GM19372 (cell line): ENCODE data around the gene MAP2K5.

Experiments
- ATAC-seq: cut with Tn5 transposase; IDR thresholded peaks from one replicate; pipeline ENCODE4 v1.9.1; 2021; ENCODE audit warnings: mild to moderate bottlenecking, low read depth, moderate library complexity; ENCODE audit not compliant: unreplicated experiment

Gene MAP2K5

DNA sequence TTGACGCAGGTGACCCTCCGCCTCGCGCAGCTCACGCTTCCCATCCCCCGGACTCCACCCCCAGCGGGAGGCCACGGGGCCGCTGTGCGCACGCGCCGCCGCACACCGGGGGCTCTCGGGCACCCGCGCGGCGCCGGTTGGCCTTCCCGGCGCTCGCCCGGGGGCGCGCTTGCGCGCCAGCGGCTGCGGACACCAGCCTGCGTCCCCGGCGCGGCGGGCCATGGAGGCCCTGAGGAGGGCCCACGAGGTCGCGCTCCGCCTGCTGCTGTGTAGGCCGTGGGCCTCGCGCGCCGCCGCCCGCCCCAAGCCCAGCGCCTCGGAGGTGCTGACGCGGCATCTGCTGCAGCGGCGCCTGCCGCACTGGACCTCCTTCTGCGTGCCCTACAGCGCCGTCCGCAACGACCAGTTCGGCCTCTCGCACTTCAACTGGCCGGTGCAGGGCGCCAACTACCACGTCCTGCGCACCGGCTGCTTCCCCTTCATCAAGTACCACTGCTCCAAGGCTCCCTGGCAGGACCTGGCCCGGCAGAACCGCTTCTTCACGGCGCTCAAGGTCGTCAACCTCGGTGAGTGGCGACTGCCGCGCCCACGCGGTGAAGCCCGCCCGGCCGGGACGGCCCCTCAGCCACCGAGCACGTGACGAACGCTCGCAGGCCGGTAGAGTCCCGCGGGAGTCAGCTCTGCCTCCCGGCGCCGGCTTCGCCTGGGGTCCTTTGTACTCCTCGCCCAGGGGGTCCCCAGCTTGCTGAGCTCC is 21.3 kb upstream of the MAP2K5 start, which contains the start of gene C15orf61:
TSS of gene C15orf61 (plus strand) at position 103 of the 754 bp plus-strand sequence. CDS start at position 221, 118 bp downstream.
- peak; percentile 76 for ATAC-seq

DNA sequence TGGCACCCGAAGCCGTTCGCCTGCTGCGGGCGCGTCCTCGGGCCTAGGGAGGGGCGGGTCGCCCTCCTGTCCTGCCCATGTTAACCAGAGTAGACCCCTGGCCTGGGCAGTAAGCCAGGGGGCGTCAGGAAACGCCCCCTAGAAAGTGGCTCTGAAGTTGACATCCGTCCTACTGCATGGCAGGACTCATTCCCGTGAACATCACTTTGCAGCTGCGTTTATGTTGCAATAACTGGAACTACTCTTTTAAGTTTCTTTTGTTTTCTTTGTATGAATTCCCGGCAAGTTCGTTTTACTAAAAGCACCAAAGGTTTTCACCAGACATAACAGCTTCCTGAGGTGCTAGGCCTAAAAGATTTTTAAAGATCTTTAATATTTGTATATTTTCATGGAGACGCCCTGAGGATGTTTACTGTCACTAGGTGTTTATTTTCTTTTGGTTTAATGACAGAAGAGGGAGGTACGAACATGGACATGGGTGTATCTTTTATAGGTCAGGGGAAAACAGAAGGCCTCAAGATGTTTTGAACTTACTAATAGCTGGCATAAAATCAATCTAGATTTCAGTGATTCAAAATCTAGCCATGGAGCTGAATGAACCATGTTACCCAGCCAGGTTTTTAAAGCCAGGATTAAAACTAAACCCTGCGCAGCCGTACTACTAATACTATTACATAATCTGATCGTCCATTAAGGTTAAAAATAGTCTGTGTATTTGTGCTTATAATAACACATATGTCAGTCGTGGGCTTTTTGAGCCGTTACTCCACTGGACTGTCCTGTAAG is 20.5 kb upstream of the MAP2K5 start:
- ATAC-seq = no peak

DNA sequence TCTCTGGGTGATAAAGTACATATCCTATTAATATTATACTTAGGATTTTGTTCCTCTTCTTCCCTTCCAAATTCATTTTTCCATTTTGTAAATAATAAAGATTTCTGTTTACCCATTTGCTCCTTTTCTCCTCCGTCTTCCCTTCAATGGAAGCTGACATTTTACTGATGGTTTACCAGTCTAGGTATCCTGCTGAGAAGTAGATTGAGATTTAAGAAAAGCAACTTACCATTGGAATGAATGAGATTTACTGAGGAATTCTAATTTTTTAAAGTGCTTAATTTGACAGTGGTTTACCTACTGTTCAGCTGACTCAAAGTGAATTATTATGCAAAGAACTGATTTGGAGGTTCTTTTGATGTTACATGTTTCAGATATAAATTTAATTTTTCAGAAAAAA is 19.2 kb upstream of the MAP2K5 start:
- ATAC-seq = no peak

DNA sequence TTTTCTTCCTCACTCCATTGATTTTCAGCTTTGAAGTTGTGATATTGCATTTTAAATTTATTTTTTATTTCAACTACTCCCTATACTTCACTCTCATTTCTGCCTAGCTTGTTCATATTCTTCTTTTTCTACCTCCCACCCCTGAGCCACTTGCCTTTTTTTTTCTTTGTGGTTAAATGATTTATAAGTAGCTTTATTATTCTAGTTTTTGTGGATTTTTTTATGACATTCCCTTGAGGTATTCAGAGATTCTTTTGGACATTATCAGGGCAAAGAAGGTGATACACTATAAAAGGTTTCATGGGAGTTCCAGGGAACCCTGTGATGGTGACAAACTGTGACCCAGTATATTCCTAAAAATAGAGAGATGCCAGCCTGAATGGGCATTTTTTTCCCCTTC is 18.3 kb upstream of the MAP2K5 start:
- no peak for ATAC-seq

DNA sequence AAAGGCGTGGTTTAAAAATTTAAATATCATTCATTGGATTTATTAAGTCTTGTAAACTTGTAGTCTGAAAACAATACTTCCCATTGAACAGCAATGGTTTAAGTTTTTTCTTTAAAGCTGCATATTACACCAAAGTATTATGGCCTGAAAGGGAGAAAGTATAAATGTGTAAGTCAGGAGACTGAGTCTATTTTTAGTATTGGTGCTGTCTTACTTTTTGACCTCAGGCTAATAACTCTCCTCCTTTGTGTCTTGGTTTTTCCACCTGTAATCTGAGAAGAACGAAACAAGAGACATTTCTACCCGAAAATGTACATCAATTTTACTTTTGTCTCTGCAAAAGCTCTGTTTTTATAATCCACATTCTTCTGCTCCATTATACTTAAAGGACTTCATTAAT is 14.0 kb upstream of the MAP2K5 start:
- no peak for ATAC-seq

DNA sequence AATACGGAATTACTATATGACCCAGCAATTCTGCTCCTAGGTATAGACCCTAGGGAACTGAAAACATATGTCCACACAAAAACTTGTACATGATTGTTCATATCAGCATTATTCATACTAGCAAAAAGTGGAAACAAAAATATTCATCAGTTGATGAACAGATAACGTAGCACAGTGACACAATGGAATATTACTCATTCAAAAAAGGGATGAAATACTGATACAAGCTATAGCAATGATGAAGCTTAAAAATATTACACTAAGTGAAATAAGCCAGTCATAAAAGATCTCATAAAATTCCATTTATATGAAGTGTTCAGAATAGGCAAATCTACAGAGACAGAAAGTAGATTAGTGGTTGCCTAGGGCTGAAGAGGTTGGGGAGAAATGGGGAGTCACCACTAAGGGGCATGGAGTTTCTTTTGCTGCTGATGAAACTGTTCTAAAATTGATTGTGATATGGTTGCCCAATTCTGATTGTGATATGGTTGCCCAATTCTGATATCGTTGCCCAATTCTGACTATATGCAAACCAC is 11.1 kb upstream of the MAP2K5 start:
- ATAC-seq = no peak

DNA sequence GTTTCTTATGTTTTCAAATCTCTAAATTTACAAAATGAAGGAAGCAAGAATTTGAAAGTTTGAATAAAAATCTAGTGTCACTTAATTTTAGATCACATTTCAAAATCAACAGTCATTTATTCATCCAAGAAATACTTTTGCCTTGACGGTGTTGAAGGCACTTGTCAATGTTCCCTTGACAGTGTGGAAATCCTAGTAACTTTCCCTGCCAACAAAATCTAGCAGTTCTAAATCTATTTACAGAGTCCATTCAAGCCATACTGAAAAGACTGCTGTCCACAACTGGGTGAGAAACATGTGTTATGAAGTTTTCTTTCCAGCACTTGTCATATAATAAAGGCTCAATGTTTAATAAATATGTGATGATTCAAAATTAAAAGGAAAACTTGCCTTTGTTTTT is 8.6 kb upstream of the MAP2K5 start:
- ATAC-seq = no peak

DNA sequence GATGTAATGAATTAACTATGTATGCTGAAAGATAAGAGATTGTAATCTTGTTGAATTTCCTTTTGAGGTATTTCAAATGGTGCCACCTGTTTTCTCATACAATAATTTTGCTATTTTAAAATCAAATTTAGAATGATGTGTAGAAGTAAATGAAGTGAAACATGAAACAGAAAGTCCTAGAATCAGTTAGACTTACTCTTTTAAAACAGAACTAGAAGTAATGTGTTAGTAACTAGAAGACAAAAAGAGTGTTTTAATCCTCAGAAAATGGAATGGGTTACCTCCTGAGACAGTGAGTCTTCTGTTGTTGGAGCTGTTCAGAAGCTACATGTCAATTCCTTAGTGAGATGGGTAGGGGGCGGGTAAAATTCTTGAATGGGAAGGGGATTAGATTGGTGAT is 8.1 kb upstream of the MAP2K5 start:
- no peak for ATAC-seq

DNA sequence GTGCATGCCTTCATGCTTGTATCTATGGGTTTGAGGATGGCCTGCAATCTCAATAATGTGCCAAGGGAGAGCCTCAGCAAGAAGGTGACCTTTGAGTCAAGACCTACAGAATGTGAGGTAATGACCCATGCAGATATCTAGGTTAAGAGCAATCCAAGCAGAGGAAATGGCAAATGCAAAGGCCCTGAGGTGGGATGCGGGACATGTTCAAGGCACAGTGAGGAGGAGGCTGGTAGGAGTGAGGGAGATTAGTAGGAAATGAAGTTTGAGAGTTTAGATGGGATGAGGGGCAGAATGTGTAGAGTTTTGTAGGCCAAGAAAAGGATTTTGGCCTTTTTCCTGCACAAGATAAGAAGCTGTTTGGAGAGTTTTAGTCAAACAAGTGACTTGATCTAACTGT is 4.7 kb upstream of the MAP2K5 start:
- ATAC-seq = no peak

DNA sequence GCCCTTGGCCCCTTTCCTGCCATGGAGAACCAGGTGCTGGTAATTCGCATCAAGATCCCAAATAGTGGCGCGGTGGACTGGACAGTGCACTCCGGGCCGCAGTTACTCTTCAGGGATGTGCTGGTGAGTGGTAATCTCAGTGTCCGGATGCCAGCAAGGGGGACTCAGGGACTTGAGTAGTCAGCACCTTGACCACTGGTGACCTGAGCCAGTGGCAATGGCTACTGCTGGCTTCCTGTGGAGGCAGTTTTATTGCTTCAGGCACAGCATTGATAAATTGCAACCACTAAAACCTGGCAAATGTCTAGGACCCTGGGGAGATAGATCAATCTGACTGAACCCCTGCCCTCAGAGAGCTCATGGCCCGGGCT is 830 bp downstream of the MAP2K5 start:
- ATAC-seq = no peak

DNA sequence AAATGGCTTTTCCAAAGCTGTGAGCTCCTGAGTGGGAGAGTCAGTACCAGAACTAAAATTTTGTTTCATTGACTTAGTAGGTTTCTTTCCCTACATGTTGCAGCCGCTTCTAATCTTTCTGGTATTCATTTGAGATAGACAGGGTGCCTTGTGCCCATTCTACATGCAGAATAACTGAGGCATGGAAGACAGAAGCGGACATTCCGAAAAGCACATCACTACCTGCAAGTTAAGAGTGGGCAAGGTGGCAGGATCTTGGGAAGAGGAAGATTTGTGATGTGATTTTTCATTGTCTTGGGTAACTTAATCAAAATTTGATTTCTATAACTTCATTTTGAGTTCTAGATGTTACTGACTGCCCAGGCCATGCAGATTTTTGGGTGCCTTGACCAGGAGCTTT is 2.0 kb downstream of the MAP2K5 start:
- no peak for ATAC-seq

DNA sequence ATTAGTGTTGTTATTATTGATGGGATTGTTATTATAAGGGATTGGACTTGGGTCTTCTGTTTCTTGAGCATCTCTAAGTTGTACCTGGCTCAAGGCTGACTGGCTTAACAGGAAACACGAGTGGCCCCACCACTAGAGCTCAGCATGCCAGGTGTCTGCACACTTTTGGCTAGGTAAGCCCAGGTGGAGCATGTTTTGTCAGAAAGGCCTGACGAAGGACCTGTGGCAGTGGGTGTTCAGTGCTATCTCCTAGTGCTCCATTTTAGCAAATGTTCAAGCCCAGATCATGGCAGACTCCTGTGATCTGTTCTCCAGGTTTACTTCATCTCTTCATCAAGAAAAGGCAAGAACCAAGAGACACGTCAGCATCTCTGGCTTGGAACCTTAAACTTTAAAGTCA is 3.4 kb downstream of the MAP2K5 start:
- ATAC-seq = no peak

DNA sequence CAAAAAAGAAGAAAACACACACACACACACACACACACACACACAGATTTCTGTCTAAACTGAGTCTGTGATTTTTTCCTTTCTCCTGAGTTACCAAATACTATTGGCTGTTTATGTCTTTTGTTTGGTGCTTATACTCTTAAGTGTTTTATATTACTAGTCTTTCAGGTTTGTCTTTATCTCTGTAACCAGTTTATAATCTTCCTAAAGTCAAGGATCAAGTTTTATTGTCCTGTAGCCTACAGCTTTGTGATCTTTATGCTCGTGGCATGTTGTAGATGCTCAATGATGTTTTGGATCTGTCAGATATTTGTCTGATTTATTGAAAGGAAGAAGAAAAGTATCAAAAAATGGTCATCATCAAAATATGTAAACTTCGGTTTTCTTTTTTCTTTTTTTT is 4.6 kb downstream of the MAP2K5 start:
- no peak for ATAC-seq

DNA sequence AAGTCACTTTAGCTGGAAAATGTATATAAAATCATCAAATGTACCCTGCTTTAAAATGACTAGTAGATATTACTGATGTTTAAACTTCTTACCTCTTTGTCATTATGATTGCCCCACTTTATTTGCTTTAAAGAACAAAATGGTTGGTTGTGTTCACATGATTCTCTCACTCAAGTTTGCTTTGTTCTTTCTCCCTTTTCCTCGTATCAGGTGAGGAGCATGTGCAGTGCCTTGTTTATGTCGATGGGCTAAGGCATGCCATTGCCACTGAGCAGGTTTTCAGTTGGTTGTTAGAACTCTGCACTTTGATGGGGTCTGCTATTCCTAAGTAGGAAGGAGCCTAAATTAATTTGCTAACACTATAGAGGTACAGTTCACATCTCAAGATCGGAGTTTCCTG is 5.3 kb downstream of the MAP2K5 start:
- no peak for ATAC-seq

DNA sequence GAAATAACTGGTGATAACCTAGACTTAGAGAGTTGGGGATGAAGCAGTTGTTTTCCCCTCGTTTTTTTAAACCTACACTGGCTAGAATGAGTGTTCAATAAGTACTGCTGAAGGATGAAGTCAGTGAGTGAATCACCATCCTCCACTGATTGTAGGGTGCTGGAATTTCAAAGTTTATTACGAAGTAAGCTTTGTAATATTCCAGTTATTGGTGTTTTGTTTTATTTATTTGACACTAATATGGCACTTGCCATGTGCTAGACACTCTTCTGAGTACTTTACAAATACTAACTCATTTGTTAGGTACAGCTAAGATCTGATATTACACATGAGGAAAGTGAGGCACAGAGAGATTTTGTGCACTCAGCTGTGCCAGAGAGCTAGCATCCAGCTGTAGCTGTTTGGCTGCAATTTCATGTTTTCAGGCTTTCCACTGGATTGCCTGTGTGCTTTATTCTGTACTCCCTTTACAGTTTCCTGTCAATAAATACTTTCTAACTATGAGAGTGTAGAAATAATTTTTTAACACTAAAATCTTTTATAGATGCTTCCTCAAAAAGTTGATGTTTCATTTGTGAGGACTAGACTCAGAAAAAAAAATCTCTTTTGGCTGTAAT is 5.8 kb downstream of the MAP2K5 start:
- ATAC-seq = no peak

DNA sequence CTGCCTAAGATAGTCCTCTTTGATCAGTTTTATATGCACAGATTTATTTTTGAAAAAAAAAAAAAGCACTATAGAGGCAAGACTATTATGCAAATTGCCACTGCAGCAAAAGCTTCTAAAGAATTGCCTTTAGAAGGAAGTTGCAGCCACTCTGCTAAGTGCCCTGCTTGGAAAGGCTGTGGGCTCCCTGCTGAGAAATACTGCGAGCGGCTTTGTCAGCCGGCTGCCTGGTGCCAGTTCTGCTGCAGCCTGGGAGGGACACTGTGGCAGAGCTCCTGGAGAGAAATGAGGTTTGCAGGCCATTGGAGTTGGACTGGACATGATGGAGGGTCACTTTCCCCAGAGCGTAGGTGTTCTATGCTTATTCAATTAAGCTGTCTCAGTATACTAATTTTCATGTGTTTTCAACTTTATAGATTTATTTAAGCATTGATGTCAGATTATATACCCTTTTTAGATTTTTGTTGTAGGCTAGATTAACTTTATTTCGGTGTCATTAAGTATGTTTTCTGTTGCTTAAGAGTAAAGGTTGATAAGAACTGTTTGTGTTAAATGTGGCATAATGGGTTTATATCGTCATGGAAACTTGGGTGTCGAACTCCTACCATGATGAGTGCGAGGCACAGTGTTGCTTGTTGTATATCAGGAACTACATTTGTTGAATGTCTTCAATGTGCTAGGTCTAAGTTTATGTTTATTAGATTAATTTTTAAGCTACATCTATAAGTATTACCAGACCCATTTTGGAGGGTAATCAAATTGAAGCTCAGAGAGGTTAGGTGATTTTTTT is 6.6 kb downstream of the MAP2K5 start:
- no peak for ATAC-seq

DNA sequence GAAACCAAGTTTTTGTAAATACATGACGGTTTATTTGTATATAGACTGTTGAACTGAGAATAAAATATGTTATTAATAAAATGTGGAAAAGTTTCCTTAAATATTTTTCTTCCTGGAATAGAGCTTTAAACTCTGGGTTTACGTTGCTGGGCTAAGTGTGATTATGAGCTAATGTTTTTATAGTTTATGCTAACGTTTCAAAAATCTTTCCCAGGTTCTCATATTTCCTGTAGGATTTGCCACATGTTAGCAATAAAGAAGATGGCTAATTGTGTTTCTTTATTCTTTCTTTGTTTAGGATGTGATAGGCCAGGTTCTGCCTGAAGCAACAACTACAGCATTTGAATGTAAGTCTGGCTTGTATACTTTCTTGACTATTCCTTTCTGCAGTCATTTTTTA is 7.2 kb downstream of the MAP2K5 start:
- ATAC-seq = no peak

DNA sequence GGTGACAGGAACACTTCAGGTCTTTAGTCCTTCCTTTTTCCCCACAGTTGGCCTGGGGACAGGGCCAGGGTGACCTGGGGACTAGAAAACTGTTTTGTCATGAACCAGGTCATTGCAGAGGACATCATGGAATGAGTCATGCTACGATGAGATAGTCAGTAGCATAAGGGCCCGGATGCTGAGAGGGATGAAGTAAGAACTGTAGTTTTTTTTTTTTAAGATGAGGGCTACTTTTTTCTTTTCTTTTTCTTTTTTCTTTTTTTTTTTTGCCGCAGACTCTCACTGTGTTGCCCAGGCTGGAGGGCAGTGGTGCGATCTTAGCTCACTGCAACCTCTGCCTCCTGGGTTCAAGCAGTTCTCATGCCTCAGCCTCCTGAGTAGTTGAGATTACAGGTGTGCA is 8.0 kb downstream of the MAP2K5 start:
- no peak for ATAC-seq

DNA sequence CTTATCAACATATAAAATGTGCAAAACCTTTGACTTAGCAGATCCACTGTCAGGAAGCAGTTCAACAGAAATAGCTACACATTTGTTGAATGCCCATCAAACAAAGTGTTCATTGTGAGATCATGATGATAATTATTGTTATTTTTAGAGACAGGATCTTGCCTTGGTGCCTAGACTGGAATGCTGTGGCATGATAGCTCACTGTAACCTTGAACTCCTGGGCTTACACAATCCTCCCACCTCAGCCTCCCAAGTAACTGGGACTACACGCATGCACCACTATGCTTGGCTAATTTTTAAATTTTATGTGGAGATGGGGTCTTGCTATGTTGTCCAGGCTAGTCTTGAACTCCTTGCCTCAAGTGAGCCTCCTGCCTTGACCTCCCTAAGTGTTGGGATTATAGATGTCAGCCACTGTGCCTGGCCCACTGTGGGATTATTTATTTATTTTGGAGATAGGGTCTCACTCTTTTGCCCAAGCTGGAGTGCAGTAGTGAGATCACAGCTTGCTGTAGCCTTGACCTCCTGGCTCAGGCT is 8.8 kb downstream of the MAP2K5 start:
- no peak for ATAC-seq

DNA sequence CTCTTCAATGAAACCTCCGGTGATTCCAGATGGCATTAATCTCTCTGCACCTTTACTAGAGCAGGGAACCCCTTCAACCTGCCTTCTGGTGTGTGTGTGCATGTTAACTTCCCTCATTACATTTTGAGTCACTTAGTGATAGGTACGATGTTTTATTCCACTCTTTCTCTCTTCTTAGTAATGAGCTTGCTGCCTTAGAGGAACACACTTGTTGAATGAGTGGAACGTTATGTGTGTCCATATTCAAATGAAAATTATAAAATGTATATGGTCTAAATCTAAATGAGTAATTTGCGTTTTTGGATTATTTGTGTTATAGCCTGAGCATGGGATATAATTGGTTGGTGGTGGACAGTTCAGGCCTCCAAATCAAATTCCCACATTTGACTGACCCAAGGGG is 12.1 kb downstream of the MAP2K5 start:
- no peak for ATAC-seq
